Breast epithelium (tissue), 4 donors: ENCODE data around the gene ELF5. TPM values are rescaled to one million over a fixed set of nuclear protein-coding genes. Genes with fewer than 3 reads are reported as not detected.

Source experiments
- DNase-seq, 2 donors: peaks; one replicate each; pipeline ENCODE4 v3.0.0-alpha.2; 2019; ENCODE audit warnings: low spot score in 2 of 2
- H3K27ac ChIP-seq, 2 donors: fragments of 200-600 bp; sonication (generic) in 1 of 2; one replicate each; pipeline ENCODE4 v1.5.1; 2016 to 2019; ENCODE audit warnings: mild to moderate bottlenecking in 1 of 2
- H3K27me3 ChIP-seq, 2 donors: fragments of 200-600 bp; sonication (generic) in 1 of 2; one replicate each; pipeline versions ENCODE4 v1.5.1 to v1.6.0; 2017 to 2019; ENCODE audit warnings: control low read depth in 1 of 2, mild to moderate bottlenecking in 1 of 2
- H3K36me3 ChIP-seq: fragments of 200-600 bp; one replicate; pipeline ENCODE4 v1.5.1; 2019
- H3K4me1 ChIP-seq, 2 donors: fragments of 200-600 bp; sonication (generic); one replicate each; pipeline ENCODE4 v1.5.1; 2016 to 2019; ENCODE audit warnings: control low read depth in 1 of 2
- H3K4me3 ChIP-seq, 3 donors: fragments of 200-600 bp; sonication (generic); 1 replicate in 2 of 3; 2 replicates in 1 of 3; pipeline ENCODE4 v1.5.1; 2016 to 2019; ENCODE audit warnings: mild to moderate bottlenecking in 3 of 3, moderate library complexity in 2 of 3
- H3K9me3 ChIP-seq, 2 donors: fragments of 200-600 bp; sonication (generic) in 1 of 2; one replicate each; pipeline ENCODE4 v1.5.1; 2016 to 2019; ENCODE audit warnings: control low read depth in 1 of 2
- POLR2A ChIP-seq: fragments of 450-650 bp; IDR thresholded peaks from one replicate; pipeline ENCODE4 v1.6.1; 2016; ENCODE audit warnings: antibody characterized with exemption, mild to moderate bottlenecking, moderate library complexity
- POLR2AphosphoS5 ChIP-seq, 3 donors: sonication (generic); formaldehyde crosslinking; IDR thresholded peaks; one replicate each; pipeline ENCODE4 v1.6.1; 2017; ENCODE audit warnings: antibody characterized with exemption in 3 of 3
- intact Hi-C: fragments of 100-400 bp; cut with DNase I; formaldehyde crosslinking; loops from one replicate; pipeline ENCODE4 v1.15.1; 2023; ENCODE audit warnings: low total_unique reads
- total RNA-seq, 3 donors: library from RNA; depleted of rRNA; stranded (reverse); fragments of >200 nt; gene quantifications; one replicate each; pipeline ENCODE4 v1.1.0, GENCODE V29; 2016
- TF ChIP-seq, protein P1 (sequence below), 3 donors: fragments of 450-650 bp; IDR thresholded peaks; one replicate each; pipeline ENCODE4 v1.5.1; 2016 to 2017; ENCODE audit warnings: antibody characterized with exemption in 3 of 3, mild to moderate bottlenecking in 3 of 3, moderate library complexity in 3 of 3

The ELF5 gene
- total RNA-seq, 3 donors from 2014 or later = 18.7 to 32.5 TPM; not detected in 1

DNA sequence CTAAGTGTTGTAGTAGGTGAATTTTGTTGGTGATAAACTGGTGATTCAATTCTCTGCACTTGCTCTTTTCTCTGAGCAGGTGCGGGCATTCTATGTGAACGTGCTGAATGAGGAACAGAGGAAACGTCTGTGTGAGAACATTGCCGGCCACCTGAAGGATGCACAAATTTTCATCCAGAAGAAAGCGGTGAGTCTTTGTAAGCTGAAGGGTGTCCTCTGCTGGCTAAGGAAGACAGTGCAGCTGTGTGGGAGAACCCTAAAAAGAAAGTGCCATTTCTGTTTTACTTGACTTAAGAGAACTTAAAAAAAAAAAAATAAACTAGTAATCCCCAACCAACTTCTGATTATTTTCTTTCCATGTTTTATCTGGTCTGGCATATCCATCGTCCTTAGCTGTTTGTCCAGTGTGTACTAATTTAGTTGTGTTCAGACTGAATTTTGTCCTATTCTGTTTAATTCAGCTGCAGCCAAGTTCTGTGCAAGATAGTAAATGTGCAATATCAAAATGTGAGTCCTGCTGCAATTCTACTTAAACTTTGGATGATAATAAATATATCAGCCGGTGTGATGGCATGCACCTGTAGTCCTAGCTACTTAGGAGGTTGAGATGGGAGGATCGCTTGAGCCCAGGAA, 45.3 kb downstream of the ELF5 start:
- H3K4me3 ChIP-seq = no peak overlapping the region
- H3K27me3 ChIP-seq = no peaks in the 10 kb centered on the region
- no peak for TF ChIP-seq POLR2A
- TF ChIP-seq, protein P1, sequence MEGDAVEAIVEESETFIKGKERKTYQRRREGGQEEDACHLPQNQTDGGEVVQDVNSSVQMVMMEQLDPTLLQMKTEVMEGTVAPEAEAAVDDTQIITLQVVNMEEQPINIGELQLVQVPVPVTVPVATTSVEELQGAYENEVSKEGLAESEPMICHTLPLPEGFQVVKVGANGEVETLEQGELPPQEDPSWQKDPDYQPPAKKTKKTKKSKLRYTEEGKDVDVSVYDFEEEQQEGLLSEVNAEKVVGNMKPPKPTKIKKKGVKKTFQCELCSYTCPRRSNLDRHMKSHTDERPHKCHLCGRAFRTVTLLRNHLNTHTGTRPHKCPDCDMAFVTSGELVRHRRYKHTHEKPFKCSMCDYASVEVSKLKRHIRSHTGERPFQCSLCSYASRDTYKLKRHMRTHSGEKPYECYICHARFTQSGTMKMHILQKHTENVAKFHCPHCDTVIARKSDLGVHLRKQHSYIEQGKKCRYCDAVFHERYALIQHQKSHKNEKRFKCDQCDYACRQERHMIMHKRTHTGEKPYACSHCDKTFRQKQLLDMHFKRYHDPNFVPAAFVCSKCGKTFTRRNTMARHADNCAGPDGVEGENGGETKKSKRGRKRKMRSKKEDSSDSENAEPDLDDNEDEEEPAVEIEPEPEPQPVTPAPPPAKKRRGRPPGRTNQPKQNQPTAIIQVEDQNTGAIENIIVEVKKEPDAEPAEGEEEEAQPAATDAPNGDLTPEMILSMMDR (IDR thresholded peaks at IDR 0.05) = peak in 2 of 3 donors; percentile 27 to 33
- peaks cover 3 to 8% of the 10 kb centered on the region in 2 donors for H3K9me3 ChIP-seq
- no peaks in the 10 kb centered on the region for H3K4me1 ChIP-seq
- H3K27ac ChIP-seq = no peak overlapping the region
- no peak for DNase-seq
- intact Hi-C loops = loop anchor here (10.0 kb wide), 1 partner anchor 496 kb away; no protein-coding TSS in a partner anchor
- H3K36me3 ChIP-seq = peaks cover 19% of the 10 kb centered on the region

DNA sequence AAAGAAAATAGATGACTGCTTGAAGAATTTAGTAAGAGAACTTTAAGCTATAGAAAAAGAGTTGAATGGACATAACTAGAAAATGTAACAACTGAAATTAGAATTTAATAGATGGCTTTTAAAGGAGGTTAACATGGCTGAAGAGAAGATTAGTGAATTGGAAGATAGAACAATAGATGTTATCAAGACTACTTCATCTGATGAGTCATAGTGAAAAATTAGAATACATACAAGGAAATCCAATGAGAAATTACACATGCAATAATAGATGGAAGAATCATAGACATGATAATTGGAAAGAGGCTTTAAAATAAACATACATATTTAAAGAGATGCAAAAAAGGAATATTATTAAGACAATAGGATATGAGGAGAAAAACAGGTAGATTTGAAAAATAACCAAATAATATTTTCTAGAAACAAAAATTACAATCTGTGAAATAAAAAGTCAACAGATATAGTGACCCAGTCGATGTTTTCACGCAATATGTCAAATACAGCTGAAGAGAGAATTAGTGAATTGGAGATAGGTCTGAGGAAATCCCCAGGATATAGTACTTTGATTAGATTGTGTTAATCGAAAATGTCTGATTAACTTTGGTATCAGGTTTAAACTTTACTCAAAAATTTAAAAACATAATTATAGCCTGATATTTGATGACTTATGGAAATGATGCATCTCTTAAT, 46.6 kb downstream of the ELF5 start:
- no peak for DNase-seq
- H3K4me3 ChIP-seq = no peak overlapping the region
- peaks cover 19% of the 10 kb centered on the region for H3K36me3 ChIP-seq
- H3K27me3 ChIP-seq = no peaks in the 10 kb centered on the region
- no peaks in the 10 kb centered on the region for H3K4me1 ChIP-seq
- H3K27ac ChIP-seq = no peak overlapping the region
- TF ChIP-seq POLR2A = no peak
- TF ChIP-seq, protein P1 (IDR thresholded peaks at IDR 0.05) = no peak
- no peak for TF ChIP-seq POLR2AphosphoS5 (IDR thresholded peaks at IDR 0.05)
- intact Hi-C loops = loop anchor here (10.0 kb wide), 1 partner anchor 498 kb away; no protein-coding TSS in a partner anchor
- peaks cover 3 to 8% of the 10 kb centered on the region in 2 donors for H3K9me3 ChIP-seq

GRCh38 chr11:34464591-34465051, 49.0 kb downstream of the ELF5 start:
- H3K36me3 ChIP-seq = peaks cover 19% of the 10 kb centered on the region
- no peak for TF ChIP-seq POLR2A
- TF ChIP-seq POLR2AphosphoS5 (IDR thresholded peaks at IDR 0.05) = no peak
- TF ChIP-seq, protein P1 (IDR thresholded peaks at IDR 0.05) = no peak
- no peak overlapping the region for H3K4me3 ChIP-seq
- no peak for DNase-seq
- intact Hi-C loops = loop anchor here (10.0 kb wide), 1 partner anchor 500 kb away; no protein-coding TSS in a partner anchor
- H3K9me3 ChIP-seq = peaks cover 3 to 8% of the 10 kb centered on the region in 2 donors
- no peak overlapping the region for H3K27ac ChIP-seq
- no peaks in the 10 kb centered on the region for H3K27me3 ChIP-seq
- no peaks in the 10 kb centered on the region for H3K4me1 ChIP-seq

DNA sequence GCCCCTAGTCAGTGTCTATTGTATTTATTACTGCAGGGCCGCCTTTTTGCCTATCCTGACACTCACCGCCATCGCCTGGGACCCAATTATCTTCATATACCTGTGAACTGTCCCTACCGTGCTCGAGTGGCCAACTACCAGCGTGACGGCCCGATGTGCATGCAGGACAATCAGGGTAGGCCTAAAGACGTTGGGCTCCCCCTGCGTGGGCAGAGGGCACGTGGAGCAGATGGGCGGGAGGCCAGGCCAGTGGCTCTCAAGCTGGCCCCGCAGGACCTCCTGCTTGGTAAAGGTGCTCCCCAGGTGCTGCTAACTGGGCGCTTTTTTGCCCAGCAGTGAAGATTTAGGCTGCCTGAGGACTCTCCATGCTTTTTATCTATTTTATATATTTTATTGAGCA, 52.4 kb downstream of the ELF5 start:
- H3K4me3 ChIP-seq = no peak overlapping the region
- H3K4me1 ChIP-seq = no peaks in the 10 kb centered on the region
- intact Hi-C loops = loop anchor here (10.0 kb wide), 1 partner anchor 504 kb away; no protein-coding TSS in a partner anchor
- H3K27ac ChIP-seq = no peak overlapping the region
- H3K36me3 ChIP-seq = peaks cover 19% of the 10 kb centered on the region
- no peaks in the 10 kb centered on the region for H3K27me3 ChIP-seq
- no peaks in the 10 kb centered on the region for H3K9me3 ChIP-seq
- TF ChIP-seq, protein P1 (IDR thresholded peaks at IDR 0.05) = no peak
- no peak for DNase-seq

DNA sequence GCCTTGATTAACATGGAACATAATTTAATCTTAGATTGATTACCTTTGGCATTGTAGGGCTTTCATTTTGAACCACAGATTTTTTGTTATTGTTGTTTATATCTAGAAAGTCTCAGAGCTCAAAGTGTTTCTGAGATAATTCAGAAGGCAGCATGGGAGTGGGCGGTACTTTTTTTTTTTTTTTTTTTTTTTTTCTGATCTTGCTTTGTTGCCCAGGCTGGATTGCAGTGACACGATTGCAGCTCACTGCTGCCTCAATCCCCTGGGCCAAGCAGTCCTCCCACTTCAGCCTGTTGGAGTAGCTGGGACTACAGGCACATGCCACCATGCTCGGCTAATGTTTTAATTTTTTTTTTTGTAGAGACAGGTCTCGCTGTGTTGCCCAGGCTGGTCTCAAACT, 53.3 kb downstream of the ELF5 start:
- Histone ChIP-seq H3K27me3 (no peaks in the 10 kb centered on the region), H3K4me3 (no peak overlapping the region), H3K27ac (no peak overlapping the region), H3K4me1 (no peaks in the 10 kb centered on the region), H3K36me3 (peaks cover 13% of the 10 kb centered on the region), H3K9me3 (no peaks in the 10 kb centered on the region)
- no peak for DNase-seq
- TF ChIP-seq POLR2A (no peak), POLR2AphosphoS5 (IDR thresholded peaks at IDR 0.05) (no peak)
- TF ChIP-seq, protein P1 (IDR thresholded peaks at IDR 0.05) = no peak
- intact Hi-C loops = loop anchor here (10.0 kb wide), 1 partner anchor 505 kb away; no protein-coding TSS in a partner anchor
